Epithelial cell of proximal tubule (primary cell): ENCODE data around the gene NKX6-2. TPM values are rescaled to one million over a fixed set of nuclear protein-coding genes. Genes with fewer than 3 reads are reported as not detected.

ENCODE experiments used
- DNase-seq: peaks from one replicate; pipeline ENCODE4 v3.0.0-alpha.2; 2011; ENCODE audit warnings: low read depth
- H3K4me3 ChIP-seq: 2 replicates; pipeline ENCODE4 v1.5.1; 2011; ENCODE audit warnings: low read depth, mild to moderate bottlenecking, low read length
- CTCF ChIP-seq: conservative IDR thresholded peaks from 2 replicates; pipeline ENCODE4 v1.5.1; 2012; ENCODE audit warnings: low read depth, mild to moderate bottlenecking, low read length
- total RNA-seq: library from RNA; depleted of rRNA; stranded (reverse); fragments of >200 nt; gene quantifications from 2 replicates; pipeline ENCODE4 v1.2.3, GENCODE V29; 2015

Gene NKX6-2
- total RNA-seq, 1 donor from 2014 or later = 1.2 TPM

- no peak overlapping the region for H3K4me3 ChIP-seq
- no peak for DNase-seq
- TF ChIP-seq CTCF = no peak
These were observed 33.0 kb downstream of the NKX6-2 start for GRCh38 chr10:132752961-132753360.

DNA sequence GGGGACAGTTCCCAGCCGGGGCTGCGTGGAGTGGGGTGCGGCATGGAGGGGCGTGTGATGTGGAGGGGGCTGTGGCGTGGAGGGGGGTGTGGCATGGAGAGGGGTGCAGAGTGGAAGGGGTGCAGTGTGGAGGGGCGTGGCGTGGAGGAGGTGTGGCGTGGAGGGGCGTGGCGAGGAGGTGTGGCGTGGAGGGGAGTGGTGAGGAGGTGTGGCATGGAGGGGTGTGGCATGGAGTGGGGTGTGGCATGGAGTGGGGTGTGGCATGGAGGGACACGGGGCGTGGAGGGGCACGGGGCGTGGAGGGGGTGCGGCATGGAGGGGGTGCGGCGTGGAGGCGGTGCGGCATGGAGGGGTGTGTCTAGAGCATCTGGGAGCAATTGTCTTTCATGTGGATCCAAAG lies 33.6 kb downstream of the NKX6-2 start:
- no peak for DNase-seq
- no peak for TF ChIP-seq CTCF
- no peak overlapping the region for H3K4me3 ChIP-seq

DNA sequence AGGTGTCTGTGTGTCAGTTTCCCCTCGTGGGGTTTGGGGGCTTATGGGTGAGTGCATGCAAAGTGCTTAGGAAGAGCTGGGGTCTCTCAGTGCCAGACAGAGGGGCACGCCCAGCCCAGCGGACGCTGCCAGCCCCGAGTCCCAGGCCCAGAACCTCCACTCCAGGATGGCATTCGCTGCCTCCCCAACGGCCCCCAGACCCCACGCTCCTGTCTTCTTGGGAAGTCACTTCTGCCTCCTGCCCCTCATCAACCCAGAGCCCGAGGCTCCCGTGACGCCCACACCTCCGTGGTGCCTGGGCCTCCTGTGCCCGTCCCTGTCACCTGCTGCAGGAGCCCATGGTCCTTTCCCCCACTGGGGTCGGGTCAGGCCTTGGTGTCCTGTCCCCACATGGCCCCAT lies 35.0 kb downstream of the NKX6-2 start:
- TF ChIP-seq CTCF = no peak
- no peak overlapping the region for H3K4me3 ChIP-seq
- no peak for DNase-seq

DNA sequence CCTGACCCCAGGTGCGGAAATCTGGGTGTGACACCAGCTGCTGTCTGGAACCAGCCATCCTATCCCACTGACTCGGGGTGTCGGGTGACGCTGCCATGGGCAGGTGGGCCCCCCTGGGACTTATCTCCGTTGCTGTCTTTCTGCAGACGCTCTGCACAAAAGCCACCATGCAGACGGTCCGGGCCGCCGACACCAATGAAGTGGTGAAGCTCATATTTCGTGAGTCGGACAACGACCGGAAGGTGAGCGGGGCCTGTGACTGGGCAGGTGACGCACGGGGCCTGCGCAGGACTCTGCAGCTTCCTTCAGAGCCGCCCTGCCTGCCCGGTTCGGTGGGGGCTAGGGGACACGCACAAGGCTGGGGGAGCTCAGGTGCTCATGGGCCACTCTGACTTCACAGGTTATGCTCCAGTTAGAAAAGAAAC lies 36.6 kb downstream of the NKX6-2 start:
- DNase-seq = no peak
- no peak overlapping the region for H3K4me3 ChIP-seq
- no peak for TF ChIP-seq CTCF

DNA sequence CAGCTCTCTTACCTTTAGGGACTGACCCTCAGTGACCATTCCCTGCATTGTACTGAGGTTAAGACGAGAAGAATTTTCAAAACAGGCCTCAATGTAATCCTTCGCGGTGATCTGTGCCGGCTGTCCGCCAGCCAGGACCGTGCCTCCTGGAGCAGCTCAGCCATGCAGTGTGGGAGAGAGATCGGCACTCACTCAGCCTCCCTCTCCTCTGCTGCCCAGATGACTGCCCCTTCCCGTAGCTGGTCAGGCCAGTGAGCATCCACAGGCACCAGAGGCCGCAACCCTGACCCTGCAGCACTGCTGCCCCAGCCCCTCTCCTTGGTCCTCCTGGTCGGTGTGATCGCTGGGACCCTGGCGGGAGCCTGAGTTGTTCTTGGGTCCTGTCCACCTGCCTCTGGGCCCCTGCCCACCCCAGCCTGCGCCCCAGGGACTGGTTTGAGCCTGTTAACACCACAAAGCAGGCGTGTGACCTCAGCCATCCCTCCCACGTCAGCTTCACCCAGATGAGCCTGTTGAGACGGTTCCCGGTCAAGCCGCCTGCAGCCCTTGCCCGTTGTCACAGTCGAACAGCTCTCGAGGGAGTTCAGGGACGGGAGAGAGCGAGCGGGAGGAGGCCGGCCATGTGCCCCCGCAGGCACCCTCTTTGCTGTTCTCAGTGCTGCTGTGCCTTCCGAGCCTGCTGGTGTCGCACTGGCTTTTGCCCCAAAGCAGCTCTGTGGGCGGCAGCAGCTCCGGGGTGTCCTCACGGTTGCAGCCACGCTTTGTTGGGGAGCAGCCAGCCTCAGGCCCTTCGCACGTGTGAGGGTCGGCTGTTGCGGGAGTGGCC lies 37.2 kb downstream of the NKX6-2 start:
- DNase-seq = no peak
- TF ChIP-seq CTCF = no peak
- no peak overlapping the region for H3K4me3 ChIP-seq

GRCh38 chr10:132748135-132748534 lies 37.8 kb downstream of the NKX6-2 start:
- TF ChIP-seq CTCF = no peak
- H3K4me3 ChIP-seq = no peak overlapping the region
- DNase-seq = no peak

- TF ChIP-seq CTCF = no peak
- no peak overlapping the region for H3K4me3 ChIP-seq
- no peak for DNase-seq
These were observed 38.9 kb downstream of the NKX6-2 start for GRCh38 chr10:132746801-132747625.
